Measurements from ENCODE around the gene PLXNB2. TPM values are rescaled to one million over a fixed set of nuclear protein-coding genes. Genes with fewer than 3 reads are reported as not detected.
A peak's percentile ranks its signal among the peaks of the same experiment; 100 is the strongest.

PLXNB2 gene
- total and polyA plus RNA-seq, 2 of the 4 experiments (the other 2 are of a cell fraction) = 73.1 to 202 TPM

DNA sequence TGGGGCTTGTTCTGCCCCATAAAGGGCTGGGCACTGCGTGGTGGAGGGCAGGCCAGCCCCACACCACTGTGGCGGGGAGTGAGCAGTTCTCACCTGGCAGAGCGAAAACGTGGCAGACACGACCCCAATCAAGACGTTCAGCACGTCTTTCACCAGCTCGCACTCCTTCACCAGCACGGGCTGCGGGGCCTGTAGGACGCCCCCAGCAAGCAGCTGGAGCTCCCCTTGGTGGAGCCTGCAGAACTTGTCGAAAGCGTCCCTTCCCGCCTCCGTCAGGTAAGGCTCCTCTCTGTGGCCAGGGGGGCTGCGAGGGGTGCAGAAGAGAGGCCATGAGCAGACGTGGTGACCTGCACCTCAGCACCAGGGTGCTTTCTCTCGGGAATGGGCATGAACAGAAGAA, 74.2 kb downstream of the PLXNB2 start:
- POLR2A ChIA-PET (ENCODE audit: unreplicated experiment) = no interaction called here
- Histone ChIP-seq H3K56ac (ENCODE audit: extremely low read depth, insufficient read depth, low read length) (no peak overlapping the region), H3K4me3 (ENCODE audit: insufficient read depth, low read depth, low read length) (no peak overlapping the region), H3K9ac (ENCODE audit: low read depth, low read length) (no peak overlapping the region), H4K8ac (ENCODE audit: low read depth in 2 of 2, low read length in 2 of 2) (no peak overlapping the region), H2BK20ac (ENCODE audit: low read depth, low read length) (no peak overlapping the region), H2AK5ac (ENCODE audit: low read depth, low read length) (no peak overlapping the region), H3K4me1 (ENCODE audit: control insufficient read depth, insufficient read depth, low read length) (no peaks in the 10 kb centered on the region), H2BK15ac (ENCODE audit: low read depth, low read length) (no peak overlapping the region), H3K79me1 (ENCODE audit: low read depth in 1 of 2, low read length in 2 of 2) (peaks cover 9 to 52% of the 10 kb centered on the region in 2 experiments), H2AFZ (replicated peaks; ENCODE audit: low read length, poor library complexity) (no peak overlapping the region), H3K27ac (ENCODE audit: insufficient read depth, low read length) (no peak overlapping the region), H2BK5ac (ENCODE audit: low read depth, low read length, poor library complexity, severe bottlenecking) (no peak overlapping the region), H3K4ac (ENCODE audit: low read depth, low read length) (no peak overlapping the region), H4K20me1 (ENCODE audit: insufficient read depth, low read length) (peaks cover 34% of the 10 kb centered on the region), H2AK9ac (replicated peaks; ENCODE audit: low read depth, low read length, poor library complexity) (peak overlapping the region; percentile 65), H4K91ac (ENCODE audit: insufficient read depth, low read depth, low read length) (no peak overlapping the region), H4K5ac (ENCODE audit: low read depth, low read length) (no peak overlapping the region), H3K23ac (ENCODE audit: low read depth, low read length) (no peak overlapping the region), H3K9me3 (ENCODE audit: control insufficient read depth, insufficient read depth, low read length) (no peaks in the 10 kb centered on the region), H2BK120ac (ENCODE audit: low read depth, low read length) (no peak overlapping the region), H3K14ac (replicated peaks; ENCODE audit: low read depth, low read length) (no peak overlapping the region), H3K36me3 (ENCODE audit: control insufficient read depth, insufficient read depth, low read length) (peaks cover 38% of the 10 kb centered on the region), H3K27me3 (ENCODE audit: control insufficient read depth, insufficient read depth, low read length) (no peaks in the 10 kb centered on the region), H3K4me2 (ENCODE audit: low read depth, low read length) (no peak overlapping the region), H3K9me1 (ENCODE audit: insufficient read depth, low read length) (peaks cover 14% of the 10 kb centered on the region), H3K18ac (ENCODE audit: low read depth, low read length) (no peak overlapping the region)
- DNase-seq (no peak), ATAC-seq (ENCODE audit: low read depth) (no peak)
- no TSS peak for BruUV-seq (replicated peaks)
- dilution Hi-C loops (cut with HindIII; ENCODE audit: low sequenced_read_pairs, unreplicated experiment) = no loop called here
- intact Hi-C loops (cut with micrococcal nuclease) = no loop called here
- WGBS, 2 experiments (ENCODE audit: extremely low coverage in 2 of 2, insufficient read length in 1 of 2) = 96% methylated on average over 11 of the region's 18 CpGs; no CpG with 5 or more reads in 1 of the 2 experiments
- no peak for TF ChIP-seq FOS (IDR thresholded peaks at IDR 0.05; ENCODE audit: low read depth, low read length)
- no peak for TF ChIP-seq CEBPB (IDR thresholded peaks at IDR 0.05; ENCODE audit: low read depth, low read length)
- TF ChIP-seq MAFK (IDR thresholded peaks at IDR 0.05; ENCODE audit: low read depth, low read length) = no peak
- TF ChIP-seq MXI1 (IDR thresholded peaks at IDR 0.05; ENCODE audit: borderline replicate concordance, low read depth, low read length) = no peak
- CTCF ChIA-PET = no interaction called here
- in situ Hi-C loops (cut with MboI; ENCODE audit: low sequenced_read_pairs) = no loop called here
